Measurements from ENCODE around the gene GLRA3.

- TF ChIP-seq CTCF (IDR thresholded peaks at IDR 0.05) (no peak), POLR2A (IDR thresholded peaks at IDR 0.05) (no peak)
Observed at GRCh38 chr4:174673865-174674264, 155.2 kb downstream of the GLRA3 start.
